Sigmoid colon (tissue), 7 donors: ENCODE data around the gene SCMH1. TPM values are rescaled to one million over a fixed set of nuclear protein-coding genes. Genes with fewer than 3 reads are reported as not detected.

Source experiments
- DNase-seq: peaks from one replicate; pipeline ENCODE4 v3.0.0-alpha.2; 2019
- H3K27ac ChIP-seq, 4 donors: fragments of 200-600 bp; sonication (generic); one replicate each; pipeline ENCODE4 v1.5.1; 2016 to 2019; ENCODE audit warnings: mild to moderate bottlenecking in 1 of 4
- H3K27me3 ChIP-seq, 3 donors: fragments of 200-600 bp; sonication (generic); one replicate each; pipeline ENCODE4 v1.5.1; 2019; ENCODE audit warnings: mild to moderate bottlenecking in 1 of 3
- H3K36me3 ChIP-seq, 4 donors: fragments of 200-600 bp; sonication (generic); one replicate each; pipeline ENCODE4 v1.5.1; 2016 to 2019
- H3K4me1 ChIP-seq, 4 donors: fragments of 200-600 bp; sonication (generic); one replicate each; pipeline ENCODE4 v1.5.1; 2017 to 2019
- H3K4me3 ChIP-seq, 4 donors: fragments of 200-600 bp; sonication (generic); one replicate each; pipeline ENCODE4 v1.5.1; 2017 to 2019; ENCODE audit warnings: mild to moderate bottlenecking in 2 of 4, moderate library complexity in 1 of 4
- H3K9me3 ChIP-seq, 4 donors: fragments of 200-600 bp in 3 of 4; sonication (generic) in 3 of 4; one replicate each; pipeline versions ENCODE4 v1.5.1 to v1.6.1; 2013 to 2019
- EP300 ChIP-seq, 4 donors: sonication (generic); formaldehyde crosslinking; IDR thresholded peaks; one replicate each; pipeline ENCODE4 v1.6.1; 2017; ENCODE audit warnings: antibody characterized with exemption in 4 of 4
- POLR2A ChIP-seq, 2 donors: fragments of 450-650 bp; IDR thresholded peaks; one replicate each; pipeline ENCODE4 v1.6.1; 2016; ENCODE audit warnings: antibody characterized with exemption in 2 of 2, mild to moderate bottlenecking in 2 of 2, moderate library complexity in 2 of 2
- POLR2AphosphoS5 ChIP-seq, 4 donors: sonication (generic); formaldehyde crosslinking; IDR thresholded peaks; one replicate each; pipeline ENCODE4 v1.6.1; 2017; ENCODE audit warnings: antibody characterized with exemption in 4 of 4
- WGBS, 2 donors: extraction: QIAGEN DNeasy Blood & Tissue Kit; methylation state at CpG; one replicate each; pipeline ENCODE4 v1.1.7; 2013; 5-methylcytosine and 5-hydroxymethylcytosine counted together
- intact Hi-C: fragments of 100-400 bp; cut with DNase I; formaldehyde crosslinking; loops from one replicate; pipeline ENCODE4 v1.15.1; 2023
- polyA plus RNA-seq, 3 donors: library from polyadenylated mRNA; stranded (reverse); fragments of 200-250 nt; gene quantifications; one replicate each; pipeline ENCODE4 v1.2.3, GENCODE V29; 2013
- total RNA-seq, 4 donors: library from RNA; depleted of rRNA; stranded (reverse); fragments of >200 nt; gene quantifications; one replicate each; pipeline ENCODE4 v1.1.0, GENCODE V29; 2016
- TF ChIP-seq, protein P1 (sequence below), 4 experiments: fragments of 450-650 bp in 3 of 4; fragments of 200-600 bp in 1 of 4; IDR thresholded peaks; one replicate each; pipeline ENCODE4 v1.5.1; 2016 to 2019; ENCODE audit warnings: antibody characterized with exemption in 4 of 4, mild to moderate bottlenecking in 3 of 4, moderate library complexity in 2 of 4
- donor health status: healthy with polysubstance abuse.
- donor health status: Bipolar disorder and iron deficiency.
- donor health status: healthy.

The SCMH1 gene
- total and polyA plus RNA-seq, 7 donors: 10.2 to 95.8 (median 52.4) TPM

DNA sequence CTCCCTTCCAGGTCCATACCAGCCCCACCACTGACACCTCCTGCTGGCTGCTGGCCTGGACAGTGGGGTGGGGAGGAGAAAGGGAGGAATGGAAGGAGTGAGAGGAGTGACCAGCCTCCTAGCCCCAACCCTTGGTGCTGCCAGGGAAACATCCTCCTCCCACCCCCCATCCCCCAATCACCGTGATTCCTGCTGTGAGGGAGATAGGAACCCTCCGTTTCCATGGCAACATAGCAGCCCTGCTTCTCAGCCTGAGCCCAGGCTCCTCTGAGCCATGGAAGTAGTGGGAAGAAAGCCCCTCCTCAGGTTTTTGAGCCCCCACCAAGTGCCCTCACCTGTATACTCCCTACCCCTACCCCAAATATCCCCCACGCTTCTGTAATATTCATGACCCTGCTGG, 44.4 kb upstream of the SCMH1 start:
- H3K4me1 ChIP-seq: peaks cover 0 to 5% (median 2%) of the 10 kb centered on the region in 4 donors
- H3K27me3 ChIP-seq: peaks cover 0 to 16% (median 0%) of the 10 kb centered on the region in 3 donors
- no peak overlapping the region for H3K4me3 ChIP-seq
- intact Hi-C loops: no loop called here
- H3K36me3 ChIP-seq: no peaks in the 10 kb centered on the region
- H3K9me3 ChIP-seq: no peaks in the 10 kb centered on the region
- H3K27ac ChIP-seq: no peak overlapping the region
- WGBS, 2 donors: 61 to 73% methylated on average over 3 of the region's 3 CpGs
- DNase-seq: no peak
- TF ChIP-seq POLR2AphosphoS5 (IDR thresholded peaks at IDR 0.05): no peak
- TF ChIP-seq POLR2A (IDR thresholded peaks at IDR 0.05): no peak
- no peak for TF ChIP-seq EP300 (IDR thresholded peaks at IDR 0.05)
- TF ChIP-seq, protein P1, sequence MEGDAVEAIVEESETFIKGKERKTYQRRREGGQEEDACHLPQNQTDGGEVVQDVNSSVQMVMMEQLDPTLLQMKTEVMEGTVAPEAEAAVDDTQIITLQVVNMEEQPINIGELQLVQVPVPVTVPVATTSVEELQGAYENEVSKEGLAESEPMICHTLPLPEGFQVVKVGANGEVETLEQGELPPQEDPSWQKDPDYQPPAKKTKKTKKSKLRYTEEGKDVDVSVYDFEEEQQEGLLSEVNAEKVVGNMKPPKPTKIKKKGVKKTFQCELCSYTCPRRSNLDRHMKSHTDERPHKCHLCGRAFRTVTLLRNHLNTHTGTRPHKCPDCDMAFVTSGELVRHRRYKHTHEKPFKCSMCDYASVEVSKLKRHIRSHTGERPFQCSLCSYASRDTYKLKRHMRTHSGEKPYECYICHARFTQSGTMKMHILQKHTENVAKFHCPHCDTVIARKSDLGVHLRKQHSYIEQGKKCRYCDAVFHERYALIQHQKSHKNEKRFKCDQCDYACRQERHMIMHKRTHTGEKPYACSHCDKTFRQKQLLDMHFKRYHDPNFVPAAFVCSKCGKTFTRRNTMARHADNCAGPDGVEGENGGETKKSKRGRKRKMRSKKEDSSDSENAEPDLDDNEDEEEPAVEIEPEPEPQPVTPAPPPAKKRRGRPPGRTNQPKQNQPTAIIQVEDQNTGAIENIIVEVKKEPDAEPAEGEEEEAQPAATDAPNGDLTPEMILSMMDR (IDR thresholded peaks at IDR 0.05): no peak

DNA sequence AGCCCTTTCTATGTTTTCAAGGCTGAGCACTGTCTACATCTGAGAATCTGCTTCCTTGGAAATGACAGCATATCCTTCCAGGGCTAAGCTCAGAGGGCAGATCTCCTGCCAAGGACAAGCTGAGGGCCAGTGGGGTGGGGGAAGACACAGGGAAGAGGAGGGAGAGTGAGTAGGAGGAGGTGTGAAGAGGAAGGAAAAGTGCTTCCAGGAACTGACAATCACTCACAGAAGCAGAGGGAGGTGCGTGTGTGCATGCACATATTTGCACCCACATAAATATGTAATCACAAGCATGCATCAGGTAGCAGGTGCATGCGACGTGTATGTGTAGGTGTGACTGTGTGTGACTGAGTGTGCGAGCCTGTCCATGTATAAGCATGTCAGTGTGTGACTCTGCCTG, 43.7 kb upstream of the SCMH1 start:
- no peak overlapping the region for H3K4me3 ChIP-seq
- 80 to 81% methylated on average over 4 of the region's 4 CpGs for WGBS, 2 donors
- TF ChIP-seq POLR2A (IDR thresholded peaks at IDR 0.05) (no peak), EP300 (IDR thresholded peaks at IDR 0.05) (no peak), POLR2AphosphoS5 (IDR thresholded peaks at IDR 0.05) (no peak)
- TF ChIP-seq, protein P1 (IDR thresholded peaks at IDR 0.05): no peak
- no peak overlapping the region for H3K27ac ChIP-seq
- H3K36me3 ChIP-seq: no peaks in the 10 kb centered on the region
- H3K4me1 ChIP-seq: peaks cover 0 to 5% (median 2%) of the 10 kb centered on the region in 4 donors
- intact Hi-C loops: no loop called here
- DNase-seq: no peak
- H3K27me3 ChIP-seq: peaks cover 0 to 16% (median 0%) of the 10 kb centered on the region in 3 donors
- no peaks in the 10 kb centered on the region for H3K9me3 ChIP-seq

DNA sequence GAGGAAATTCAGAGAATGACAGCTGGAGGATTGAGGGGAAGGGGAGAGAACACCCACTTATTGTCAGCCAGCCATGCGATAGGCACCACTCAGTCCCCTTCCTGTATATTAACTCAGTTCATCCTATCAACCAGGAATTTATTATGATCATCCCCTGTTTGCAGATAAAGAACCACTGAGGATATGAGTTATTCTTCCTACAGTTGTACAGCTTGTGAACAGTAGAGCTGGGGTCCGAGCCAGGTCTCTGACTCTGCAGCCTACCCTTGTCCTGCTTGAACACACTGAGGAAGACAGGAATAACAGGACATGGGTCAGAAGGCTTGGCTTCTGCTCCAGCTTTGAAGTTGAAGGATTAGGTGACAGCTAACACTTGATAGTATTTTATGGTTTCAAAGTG, 42.0 kb upstream of the SCMH1 start:
- Histone ChIP-seq H3K36me3 (no peaks in the 10 kb centered on the region), H3K4me3 (no peak overlapping the region), H3K27me3 (peaks cover 0 to 16% (median 0%) of the 10 kb centered on the region in 3 donors), H3K9me3 (no peaks in the 10 kb centered on the region), H3K27ac (no peak overlapping the region), H3K4me1 (peaks cover 0 to 5% (median 2%) of the 10 kb centered on the region in 4 donors)
- intact Hi-C loops: no loop called here
- TF ChIP-seq POLR2A (IDR thresholded peaks at IDR 0.05): no peak
- TF ChIP-seq, protein P1 (IDR thresholded peaks at IDR 0.05): no peak
- no peak for TF ChIP-seq EP300 (IDR thresholded peaks at IDR 0.05)
- no peak for TF ChIP-seq POLR2AphosphoS5 (IDR thresholded peaks at IDR 0.05)
- no peak for DNase-seq
- 88 to 89% methylated on average over 2 of the region's 2 CpGs for WGBS, 2 donors

DNA sequence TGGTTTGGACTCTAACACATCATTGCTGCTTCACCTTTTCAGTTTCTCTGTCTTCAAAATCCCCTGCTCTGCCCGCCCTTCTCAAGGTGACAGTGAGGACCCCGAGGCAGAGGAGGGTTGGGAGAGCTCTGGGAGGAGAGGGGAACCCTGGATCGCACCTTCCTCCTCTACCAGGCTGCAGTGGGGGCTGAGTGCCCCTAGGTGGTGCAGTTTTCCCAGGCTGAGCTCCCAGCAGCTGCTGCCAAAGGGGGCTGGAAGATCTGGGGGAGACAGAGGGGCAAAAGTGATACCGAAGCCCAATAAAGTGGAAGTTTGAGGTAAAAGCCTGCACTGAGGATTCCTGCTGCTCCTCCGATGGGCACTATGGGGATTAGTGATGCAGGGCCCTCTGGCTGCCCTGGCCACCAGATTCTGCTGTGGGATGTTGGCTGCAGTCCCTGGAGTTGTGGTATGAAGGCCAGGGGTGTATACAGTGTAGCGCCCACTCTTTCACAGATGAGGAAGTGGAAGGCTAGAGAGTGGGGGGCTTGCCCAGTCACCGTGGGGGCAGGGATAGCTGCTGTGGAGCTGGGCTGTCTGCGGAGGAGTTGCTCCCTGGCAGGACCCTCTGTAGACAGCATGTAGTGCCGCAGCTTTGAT, 40.7 kb upstream of the SCMH1 start:
- H3K4me1 ChIP-seq: peaks cover 0 to 5% (median 2%) of the 10 kb centered on the region in 4 donors
- intact Hi-C loops: loop anchor here (1.0 kb wide), 1 partner anchor 135 kb away; no protein-coding TSS in a partner anchor
- peaks cover 0 to 13% (median 0%) of the 10 kb centered on the region in 3 donors for H3K27me3 ChIP-seq
- H3K4me3 ChIP-seq: no peak overlapping the region
- TF ChIP-seq POLR2AphosphoS5 (IDR thresholded peaks at IDR 0.05) (no peak), EP300 (IDR thresholded peaks at IDR 0.05) (no peak), POLR2A (IDR thresholded peaks at IDR 0.05) (no peak)
- TF ChIP-seq, protein P1 (IDR thresholded peaks at IDR 0.05): peak; percentile 55 to 86 (median 76)
- 35 to 60% methylated on average over 9 of the region's 9 CpGs for WGBS, 2 donors
- no peak for DNase-seq
- no peak overlapping the region for H3K27ac ChIP-seq
- no peaks in the 10 kb centered on the region for H3K9me3 ChIP-seq
- no peaks in the 10 kb centered on the region for H3K36me3 ChIP-seq
